HG03342 (cell line): ENCODE data around the gene FAM174A.

Experiments
- ATAC-seq: cut with Tn5 transposase; IDR thresholded peaks from one replicate; pipeline ENCODE4 v1.9.1; 2021; ENCODE audit warnings: mild to moderate bottlenecking, moderate library complexity; ENCODE audit not compliant: unreplicated experiment

FAM174A gene

GRCh38 chr5:100535060-100536005, at the start of gene FAM174A:
Gene FAM174A (plus strand): TSS chr5:100535374. CDS start chr5:100535531, 157 bp downstream.
- peak; percentile 98 for ATAC-seq

DNA sequence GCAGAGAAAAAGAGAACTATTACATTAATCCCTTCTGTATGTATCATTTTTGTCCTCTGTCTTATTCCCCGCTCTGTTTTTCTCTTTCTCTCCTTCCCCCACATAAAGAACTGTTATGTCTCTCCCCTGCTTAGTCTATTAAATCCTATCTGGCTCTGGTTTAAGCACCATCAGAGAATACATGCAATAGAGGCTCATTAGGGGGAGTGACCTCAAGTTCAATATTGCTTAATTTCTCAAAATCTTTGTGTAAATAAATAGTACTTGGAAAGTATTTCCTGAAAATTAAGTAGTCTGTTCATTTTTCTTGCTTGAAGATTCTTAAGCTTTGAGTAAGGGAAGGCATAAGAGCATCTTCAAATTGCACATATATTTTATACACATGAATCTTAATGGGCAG, 41.2 kb upstream of the FAM174A start:
- no peak for ATAC-seq

DNA sequence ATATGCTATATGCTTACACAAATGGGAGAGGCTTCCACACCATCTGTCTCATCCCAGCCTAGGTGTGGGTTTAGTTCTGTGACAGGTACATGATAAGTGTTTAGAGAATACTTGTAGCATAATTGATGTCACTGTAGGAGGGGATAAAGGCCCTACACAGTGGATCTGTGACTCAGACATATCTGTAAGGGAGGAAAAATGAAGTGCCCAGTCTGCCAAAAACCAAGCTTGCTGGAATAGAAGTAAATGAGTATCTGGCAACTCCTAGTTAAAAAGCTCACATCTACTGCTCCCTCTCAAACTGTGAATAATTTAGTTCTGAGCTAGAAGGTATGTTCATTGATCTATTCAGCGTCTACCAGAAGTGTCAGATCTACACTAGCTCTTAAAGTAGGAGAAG, 38.9 kb upstream of the FAM174A start:
- ATAC-seq = no peak

DNA sequence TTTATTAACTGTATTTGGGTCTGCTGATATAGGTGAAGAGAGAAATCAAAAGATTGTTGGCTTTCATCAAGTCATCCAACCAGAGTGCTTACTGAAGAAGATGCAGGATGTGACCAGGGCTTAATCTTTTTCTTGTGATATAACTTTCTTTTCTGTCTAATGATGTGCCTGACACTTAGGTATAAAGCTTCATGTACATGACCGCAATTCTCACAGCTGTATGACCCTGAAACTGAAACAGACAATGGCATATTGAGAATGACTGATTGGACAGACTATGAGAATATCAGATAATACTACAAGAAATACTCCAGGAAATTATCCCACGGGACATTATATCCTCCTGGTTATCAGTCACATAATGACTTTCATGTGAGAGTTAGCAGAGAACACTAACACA, 32.5 kb upstream of the FAM174A start:
- no peak for ATAC-seq

DNA sequence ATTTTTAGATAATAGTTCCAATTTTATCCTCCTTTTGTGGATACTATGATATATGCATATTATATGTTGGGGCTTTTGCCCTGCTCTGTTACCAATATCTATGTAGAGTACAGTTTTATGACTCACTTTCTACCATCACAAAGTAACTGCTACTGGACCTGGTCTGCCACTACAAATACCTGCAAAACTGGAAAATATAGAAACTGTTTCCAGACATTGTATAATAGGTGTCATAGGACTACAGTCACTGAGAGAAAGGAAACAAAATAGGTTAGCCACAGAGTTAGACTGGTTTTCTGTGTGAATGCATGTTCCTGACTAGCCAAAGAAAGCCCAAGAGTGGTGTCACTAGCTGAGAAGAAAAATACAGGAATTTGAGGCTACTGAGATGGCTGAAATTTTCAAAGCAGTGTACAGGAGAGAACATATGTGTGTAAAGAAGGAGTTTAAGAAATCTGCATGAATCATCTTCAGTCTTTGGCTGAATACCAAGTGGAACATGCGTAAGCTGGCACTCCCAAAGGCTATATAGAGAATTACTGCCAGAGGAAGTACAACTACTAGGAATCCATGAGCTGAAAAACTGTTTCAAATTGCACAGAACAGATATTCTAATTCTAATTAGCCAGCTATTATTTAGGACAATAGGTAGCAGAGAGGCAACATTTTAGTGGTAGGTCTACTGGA, 29.0 kb upstream of the FAM174A start:
- no peak for ATAC-seq

DNA sequence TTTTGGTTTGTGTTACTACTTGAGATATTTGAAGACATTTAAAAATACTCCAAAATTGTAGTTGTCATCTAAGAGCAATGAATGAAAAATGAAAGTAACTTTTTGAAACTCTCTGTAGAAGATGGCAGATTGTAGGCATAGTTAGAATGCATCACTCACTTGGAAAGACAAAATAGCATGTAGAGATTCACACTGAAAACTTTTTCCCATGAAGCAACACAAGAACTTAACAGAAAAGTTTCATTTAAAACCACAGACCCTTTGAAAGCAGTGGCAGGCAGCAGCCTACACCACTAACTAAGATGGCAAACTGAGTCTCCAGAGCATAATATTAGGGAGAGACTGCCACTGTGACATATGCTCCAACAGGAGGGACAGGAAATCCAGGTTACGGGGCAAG, 18.9 kb upstream of the FAM174A start:
- ATAC-seq = peak; percentile 40

DNA sequence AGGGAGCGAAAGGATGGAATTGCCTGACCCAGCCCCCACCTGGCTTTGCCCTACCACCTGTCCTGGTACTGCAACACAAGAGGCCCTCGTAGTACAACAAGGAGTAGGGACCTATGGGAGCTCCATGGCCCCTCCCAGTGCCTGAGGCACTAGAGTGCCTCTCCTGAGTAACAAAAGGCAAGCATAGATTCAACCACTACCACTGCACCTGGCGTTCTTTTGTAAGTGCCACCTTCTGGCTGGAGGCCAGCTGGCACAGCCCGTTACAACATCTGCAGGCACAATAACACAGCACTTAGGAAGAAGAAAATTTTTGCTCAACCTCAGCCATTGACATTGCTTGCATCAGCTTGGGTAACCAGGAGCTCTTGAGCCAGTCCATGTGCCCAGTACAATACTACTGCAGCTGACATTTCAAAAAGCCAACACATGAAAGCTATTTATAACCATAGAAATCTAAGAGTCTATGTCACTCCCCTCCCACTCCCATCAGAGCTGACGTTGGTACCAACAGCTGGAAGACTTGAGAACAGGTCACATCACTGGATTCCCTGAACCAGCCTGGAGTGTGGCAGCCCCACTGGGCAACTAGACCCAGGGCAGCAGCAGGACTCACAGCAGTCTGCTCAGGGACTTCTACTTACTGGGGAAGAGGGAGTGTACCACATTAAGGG, 17.7 kb upstream of the FAM174A start:
- peak; percentile 40 for ATAC-seq

- ATAC-seq = no peak
Measured at GRCh38 chr5:100518377-100518776, 16.8 kb upstream of the FAM174A start.

DNA sequence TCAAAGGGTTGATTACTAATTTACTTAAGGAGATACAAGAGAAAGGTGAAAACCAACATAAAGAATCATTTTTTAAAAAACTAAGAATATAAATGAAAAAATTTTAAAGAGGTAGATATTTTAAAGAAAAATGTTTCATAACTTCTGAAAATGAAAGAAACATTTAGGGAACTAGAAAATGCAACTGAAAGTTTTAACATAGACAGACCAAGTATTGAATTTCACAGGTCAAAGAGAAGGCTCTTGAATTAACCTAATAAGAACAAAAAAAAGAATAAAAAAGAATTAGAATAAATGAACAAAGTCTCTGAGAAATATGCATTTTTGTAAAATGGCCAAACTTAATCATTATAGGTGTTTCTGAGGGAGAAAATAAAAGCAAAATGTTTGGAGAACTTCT, 16.1 kb upstream of the FAM174A start:
- peak; percentile 57 for ATAC-seq

DNA sequence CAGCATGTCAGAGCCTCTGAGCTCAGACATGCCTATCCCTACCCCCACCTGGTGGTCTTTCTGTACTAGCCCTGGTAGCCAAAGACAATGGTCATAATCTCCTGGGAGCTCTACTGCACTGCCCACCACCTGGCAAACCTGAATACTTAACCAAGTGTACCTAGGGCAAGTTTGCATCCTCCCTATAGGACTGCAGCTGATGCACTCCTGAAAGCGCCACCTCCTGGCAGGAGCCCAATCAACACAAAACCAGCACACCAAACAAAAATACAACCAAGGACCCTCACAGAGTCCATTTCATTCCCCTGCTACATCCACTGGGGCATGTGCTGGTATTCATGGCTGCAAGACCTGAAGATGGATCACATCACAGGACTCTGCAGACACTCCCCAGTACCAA, 14.8 kb upstream of the FAM174A start:
- no peak for ATAC-seq

GRCh38 chr5:100537946-100538345, 2.8 kb downstream of the FAM174A start:
- ATAC-seq = no peak

GRCh38 chr5:100539519-100539918, 4.3 kb downstream of the FAM174A start:
- ATAC-seq = no peak

- ATAC-seq = no peak
Measured at GRCh38 chr5:100542086-100542485, 6.9 kb downstream of the FAM174A start.

- no peak for ATAC-seq
Measured at GRCh38 chr5:100546001-100546400, 10.8 kb downstream of the FAM174A start.

GRCh38 chr5:100550531-100551051, 15.4 kb downstream of the FAM174A start:
- peak; percentile 91 for ATAC-seq

GRCh38 chr5:100551183-100551582, 16.0 kb downstream of the FAM174A start:
- ATAC-seq = no peak

- no peak for ATAC-seq
Measured at GRCh38 chr5:100553209-100553608, 18.0 kb downstream of the FAM174A start.

DNA sequence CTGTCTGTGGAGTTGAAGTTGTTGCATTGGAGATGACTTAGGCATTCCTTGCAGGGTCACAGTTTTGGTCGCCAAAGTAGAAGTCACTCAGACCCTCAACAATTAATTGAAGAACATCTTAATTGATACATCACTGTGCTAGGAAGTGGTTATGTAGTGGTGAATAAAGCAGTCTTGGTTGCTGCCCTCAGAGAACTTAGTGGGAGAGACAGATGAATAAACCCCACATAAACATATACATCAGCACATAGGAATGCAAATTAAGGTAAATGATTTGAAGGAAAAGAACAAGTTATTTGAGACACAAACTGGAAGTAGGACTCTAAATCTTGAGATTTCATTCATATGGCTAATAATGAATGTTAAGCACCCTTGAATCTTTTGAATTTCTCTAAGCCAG, 25.7 kb downstream of the FAM174A start:
- ATAC-seq = no peak

DNA sequence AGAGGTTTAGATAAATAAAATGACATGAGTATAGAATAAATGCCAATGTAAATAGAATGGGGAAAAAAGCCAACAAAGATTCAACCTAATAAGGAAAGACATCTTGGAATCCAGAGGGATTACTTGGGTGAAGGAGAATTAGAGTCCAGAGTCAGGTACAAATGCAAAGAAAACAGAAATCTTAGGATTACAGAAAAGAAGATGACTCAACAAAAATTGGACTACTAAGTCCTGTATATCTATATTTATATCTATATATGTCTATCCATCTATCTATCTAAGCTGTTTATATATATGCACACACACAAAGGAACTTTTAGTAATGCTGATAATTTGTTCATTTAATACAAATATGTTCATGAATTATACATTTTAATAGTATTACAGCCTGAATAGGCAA, 27.6 kb downstream of the FAM174A start:
- ATAC-seq = no peak

GRCh38 chr5:100566382-100567141, 31.4 kb downstream of the FAM174A start:
- no peak for ATAC-seq

DNA sequence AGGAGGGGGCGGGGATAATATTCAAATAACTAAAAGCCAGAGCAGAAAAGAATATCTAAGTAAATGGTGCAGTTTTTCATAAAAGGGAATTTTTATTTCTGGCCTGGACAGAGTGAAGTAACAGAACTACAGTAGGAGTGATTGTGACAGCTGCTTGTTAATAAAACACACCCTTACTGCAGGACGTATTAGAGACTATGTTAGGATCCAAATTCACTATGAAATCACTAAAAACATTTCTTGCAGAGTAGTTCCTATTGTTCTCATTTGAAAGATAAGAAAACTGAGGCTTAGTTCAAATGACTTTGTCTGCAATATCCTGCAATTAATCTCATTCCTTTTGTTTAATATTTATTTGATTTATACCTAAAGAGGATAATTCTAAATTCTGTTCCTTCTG, 39.5 kb downstream of the FAM174A start:
- ATAC-seq = no peak
